NCI-H526 (cell line): Measurements from ENCODE around the gene YWHAQ.
"Not testable (repeated sequence)": the region's sequence is repeated elsewhere in the genome, so short reads cannot be mapped to it uniquely, and the experiment has no call there.

Source experiments
- DNase-seq, 2 experiments: peaks; one replicate each; lab custom pipeline; 2025; lab: John Stamatoyannopoulos, UW

Gene YWHAQ

GRCh38 chr2:9631878-9632700 lies 1.3 kb upstream of the YWHAQ start:
- peak in 1 of 2 experiments; percentile 52 for DNase-seq

DNA sequence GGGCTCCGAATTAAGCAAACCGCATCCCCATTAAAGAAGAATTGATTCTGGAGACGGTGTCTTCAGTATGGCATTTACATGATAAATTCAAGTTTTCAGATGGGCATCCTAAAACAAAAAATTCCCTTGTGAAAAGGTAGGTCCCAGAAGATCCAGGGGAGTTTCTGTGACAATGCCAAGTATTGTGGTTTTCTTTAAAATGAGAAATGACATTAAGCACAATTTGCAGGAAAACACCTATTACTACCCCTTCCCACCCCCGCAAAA lies 689 bp upstream of the YWHAQ start:
- DNase-seq = no peak

DNA sequence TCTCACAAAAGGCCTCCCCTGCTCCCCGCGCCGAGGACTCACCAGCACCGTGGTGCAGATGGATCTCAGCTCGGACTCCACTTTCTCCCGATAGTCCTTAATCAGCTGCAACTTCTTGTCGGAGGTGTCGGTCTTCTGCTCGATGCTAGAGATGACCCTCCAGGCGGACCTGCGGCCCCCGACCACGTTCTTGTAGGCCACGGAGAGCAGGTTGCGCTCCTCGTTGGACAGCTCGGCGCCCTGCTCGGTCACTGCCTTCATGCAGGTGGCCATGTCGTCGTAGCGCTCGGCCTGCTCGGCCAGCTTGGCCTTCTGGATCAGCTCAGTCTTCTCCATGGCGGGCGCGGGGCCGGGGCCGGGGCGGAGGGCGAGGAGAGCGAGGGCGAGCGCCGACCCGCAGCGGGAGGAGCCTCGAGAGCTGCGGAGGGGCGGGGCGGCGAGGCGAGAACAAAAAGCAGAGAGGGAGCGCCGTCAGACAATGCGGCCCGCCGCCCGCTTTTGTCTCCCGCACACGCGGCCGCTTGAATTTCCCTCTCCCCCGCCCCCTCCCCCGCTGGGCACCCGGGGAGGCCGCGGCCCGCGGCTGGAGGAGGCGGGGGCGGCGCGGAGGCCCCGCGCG lies 571 bp downstream of the YWHAQ start:
- peak; percentile 48 to 90 for DNase-seq

- DNase-seq = peak in 1 of 2 experiments; percentile 47
These were observed 1.3 kb downstream of the YWHAQ start for GRCh38 chr2:9629222-9630116.

DNA sequence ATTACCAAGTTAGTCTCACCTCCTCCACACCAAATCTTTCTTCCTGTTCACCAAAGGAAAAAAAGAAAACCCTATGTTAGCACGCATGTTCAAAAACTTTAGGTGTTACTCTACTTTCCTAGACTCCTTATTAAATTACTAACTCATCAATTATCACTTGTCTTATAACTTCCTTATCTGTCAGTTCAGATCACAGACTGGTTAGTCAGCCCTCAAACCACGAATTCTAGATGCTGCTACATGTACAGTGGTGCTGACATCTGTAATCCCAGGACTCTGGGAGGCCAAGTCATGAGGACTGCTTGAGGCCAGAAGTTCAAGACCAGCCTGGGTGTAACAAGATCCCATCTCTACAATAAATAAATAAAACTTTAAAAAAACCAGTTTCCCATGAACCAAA lies 3.5 kb downstream of the YWHAQ start:
- no peak for DNase-seq

- DNase-seq = no peak
These were observed 7.6 kb downstream of the YWHAQ start for GRCh38 chr2:9623151-9623550.

- DNase-seq = not testable (repeated sequence)
These were observed 9.1 kb downstream of the YWHAQ start for GRCh38 chr2:9621655-9622054.

DNA sequence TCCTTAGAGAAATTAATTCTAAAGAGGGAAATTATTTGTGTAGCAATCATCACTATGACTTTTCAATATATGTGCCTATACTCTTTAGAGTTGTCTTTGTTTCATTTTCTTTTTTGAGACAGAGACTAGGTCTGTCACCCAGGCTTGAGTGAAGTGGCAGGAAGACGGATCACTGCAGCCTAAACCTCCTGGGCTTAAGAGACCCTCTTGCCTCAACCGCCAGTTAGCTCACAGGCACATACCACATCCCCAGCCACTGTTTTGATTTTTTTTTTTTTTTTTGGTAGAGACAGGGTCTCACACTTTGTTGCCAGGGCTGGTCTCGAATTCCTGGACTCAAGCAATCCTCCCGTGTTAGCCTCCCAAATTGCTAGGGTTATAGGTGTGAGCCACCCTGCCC lies 12.4 kb downstream of the YWHAQ start:
- DNase-seq = no peak

- DNase-seq = no peak
These were observed 13.0 kb downstream of the YWHAQ start for GRCh38 chr2:9617749-9618148.

- no peak for DNase-seq
These were observed 13.5 kb downstream of the YWHAQ start for GRCh38 chr2:9617296-9617695.

DNA sequence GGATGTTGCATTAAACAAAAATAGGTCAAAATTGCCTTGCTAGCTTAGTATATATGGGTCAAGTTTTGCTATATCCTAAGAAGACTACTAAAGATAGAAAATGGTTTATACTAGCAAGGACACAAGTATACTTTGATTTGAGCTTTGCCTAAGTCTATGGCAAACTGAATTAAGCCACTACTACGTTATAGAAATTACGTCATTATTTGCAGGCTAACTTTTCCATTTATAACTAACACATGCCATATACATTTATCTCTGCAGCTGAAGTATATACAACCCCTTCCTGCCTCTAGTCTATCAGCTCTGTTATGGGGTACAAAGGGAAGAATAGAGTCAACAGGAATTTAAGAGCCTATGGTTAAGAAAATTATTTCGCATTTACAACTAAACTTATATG lies 16.2 kb downstream of the YWHAQ start:
- DNase-seq = no peak

GRCh38 chr2:9613291-9613690 lies 17.5 kb downstream of the YWHAQ start:
- DNase-seq = no peak

DNA sequence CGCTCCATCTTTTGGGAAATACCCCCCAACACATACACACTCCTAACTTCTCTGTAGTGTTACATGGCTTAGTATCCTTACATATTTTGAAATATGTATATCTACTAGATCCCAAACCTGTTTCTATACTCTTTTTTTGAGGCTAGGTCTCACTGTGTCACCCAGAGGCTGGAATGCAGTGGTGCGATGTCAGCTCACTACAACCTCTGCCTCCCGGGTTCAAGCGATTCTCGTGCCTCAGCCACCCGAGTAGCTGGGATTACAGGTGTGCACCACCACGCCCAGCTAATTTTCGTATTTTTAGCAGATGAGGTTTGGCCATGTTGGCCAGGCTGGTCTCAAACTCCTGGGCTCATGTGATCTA lies 19.3 kb downstream of the YWHAQ start:
- not testable (repeated sequence) for DNase-seq

DNA sequence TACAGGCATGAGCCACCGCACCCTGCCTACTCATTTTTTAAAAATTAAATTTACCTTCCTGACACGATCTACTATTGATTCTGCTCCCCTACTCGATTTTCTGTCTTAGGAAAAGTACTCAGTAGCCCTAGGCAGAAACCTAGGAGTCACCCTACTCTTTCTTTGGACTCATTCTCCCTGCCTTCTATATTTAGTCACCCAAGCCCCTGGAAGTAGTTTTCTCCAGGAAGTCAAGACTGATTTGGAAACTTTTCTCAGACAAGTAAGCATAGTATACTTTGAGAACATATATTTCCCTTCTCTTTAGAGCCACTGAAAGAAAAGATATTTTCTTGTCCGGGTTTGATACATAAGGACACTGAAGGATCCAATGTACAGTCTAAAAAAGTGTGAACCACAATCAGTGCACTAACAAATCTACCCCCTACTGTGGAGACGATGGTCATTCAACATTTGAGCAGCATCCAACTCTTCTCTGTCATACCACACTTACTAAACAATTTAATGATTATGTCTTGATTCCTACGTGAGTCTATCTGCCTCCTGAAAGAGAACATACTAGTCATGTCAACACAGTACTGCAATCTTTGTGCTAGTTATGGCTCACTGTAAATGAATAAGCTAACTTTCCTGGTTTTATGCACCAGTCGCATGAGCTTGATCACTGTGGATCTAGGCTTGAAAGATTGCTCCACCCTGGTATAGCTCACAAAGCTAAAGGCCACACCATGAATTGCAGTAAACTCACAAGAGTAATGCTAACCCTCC lies 19.8 kb downstream of the YWHAQ start:
- no peak for DNase-seq

DNA sequence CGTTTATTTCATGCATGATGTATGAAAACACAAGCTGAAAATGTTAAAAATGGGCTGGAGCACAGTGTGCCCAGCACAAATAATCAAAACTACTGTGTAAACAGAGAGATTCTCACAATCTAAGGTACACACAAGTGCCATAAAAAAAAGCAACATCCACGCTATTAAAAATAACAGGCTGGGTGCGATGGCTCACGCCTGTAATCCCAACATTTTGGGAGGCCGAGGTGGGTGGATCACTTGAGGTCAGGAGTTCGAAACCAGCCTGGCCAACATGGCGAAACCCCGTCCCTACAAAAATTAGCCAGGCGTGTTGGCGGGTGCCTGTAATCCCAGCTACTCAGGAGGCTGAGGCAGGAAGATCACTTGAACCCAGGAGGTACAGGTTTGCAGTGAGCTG lies 22.3 kb downstream of the YWHAQ start:
- DNase-seq = not testable (repeated sequence)

DNA sequence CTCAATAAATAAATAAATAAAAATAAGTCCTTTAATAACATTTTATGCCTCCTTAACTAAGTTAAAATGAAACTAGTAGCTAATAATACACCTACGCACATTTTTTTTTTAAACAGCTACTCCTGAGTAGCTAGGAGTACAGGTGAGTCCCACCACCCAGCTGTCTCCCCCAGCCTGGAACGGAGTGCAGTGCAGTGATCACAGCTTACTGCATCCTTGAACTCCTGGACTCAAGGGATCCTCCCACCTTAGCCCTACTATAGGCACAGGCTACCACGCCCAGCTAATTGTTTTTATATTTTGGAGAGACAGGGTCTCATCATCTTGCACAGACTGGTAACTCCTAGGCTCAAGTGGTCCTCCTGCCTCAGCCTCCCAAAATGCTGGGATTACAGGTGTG lies 28.4 kb downstream of the YWHAQ start:
- DNase-seq = no peak

DNA sequence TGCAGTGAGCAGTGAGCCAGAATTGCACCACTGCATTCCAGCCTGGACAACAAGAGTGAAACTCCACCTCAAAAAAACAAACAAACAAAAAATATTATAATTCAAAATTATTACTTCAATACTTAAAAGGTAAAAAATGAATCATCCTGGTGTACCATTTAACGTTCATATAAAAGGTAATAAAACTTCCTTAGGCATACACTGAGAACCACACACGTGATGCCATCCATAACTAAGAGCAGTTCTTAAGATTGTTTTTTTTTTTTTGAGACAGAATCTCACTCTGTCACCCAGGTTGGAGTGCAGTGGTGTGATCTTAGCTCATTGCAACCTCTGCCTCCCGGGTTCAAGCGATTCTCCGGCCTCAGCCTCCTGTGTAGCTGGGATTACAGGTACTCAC lies 29.4 kb downstream of the YWHAQ start:
- no peak for DNase-seq

- no peak for DNase-seq
These were observed 31.4 kb downstream of the YWHAQ start for GRCh38 chr2:9599430-9599829.

GRCh38 chr2:9596621-9597311 lies 34.0 kb downstream of the YWHAQ start:
- DNase-seq = no peak

- no peak for DNase-seq
These were observed 35.1 kb downstream of the YWHAQ start for GRCh38 chr2:9595746-9596145.

DNA sequence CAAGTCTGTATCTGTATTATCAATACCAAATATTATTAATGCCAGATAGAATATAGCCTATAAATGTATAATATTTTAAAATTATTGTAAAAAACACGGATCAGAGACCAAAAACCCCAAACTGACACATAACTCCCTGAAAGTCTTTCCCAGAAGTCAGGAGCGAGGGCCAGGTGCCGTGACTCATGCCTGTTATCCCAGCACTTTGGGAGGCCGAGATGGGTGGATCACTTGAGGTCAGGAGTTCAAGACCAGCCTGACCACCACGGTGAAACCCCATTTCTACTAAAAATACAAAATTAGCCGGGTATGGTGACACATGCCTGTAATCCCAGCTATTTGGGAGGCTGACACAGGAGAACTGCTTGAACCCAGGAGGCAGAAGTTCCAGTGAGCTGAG lies 35.5 kb downstream of the YWHAQ start:
- not testable (repeated sequence) for DNase-seq
